Measurements from ENCODE around the gene ERC2. TPM values are rescaled to one million over a fixed set of nuclear protein-coding genes. Genes with fewer than 3 reads are reported as not detected.

ERC2 gene
- total and polyA plus RNA-seq, 12 donors, result 0.22 to 4.2 (median 1.7) TPM

GRCh38 chr3:56197259-56197965 lies 270.9 kb downstream of the ERC2 start:
- Histone ChIP-seq H3K4me1 (peaks cover 0 to 4% (median 0%) of the 10 kb centered on the region in 9 donors), H3K27me3 (no peaks in the 10 kb centered on the region), H3K27ac (peak overlapping the region in 1 of 10 donors; percentile 10), H3K36me3 (no peaks in the 10 kb centered on the region), H3K9me3 (no peaks in the 10 kb centered on the region), H3K4me3 (no peak overlapping the region)
- ATAC-seq, result peak in 4 of 8 donors; percentile 38 to 68 (median 51)
- intact Hi-C loops (cut with DNase I), result no loop called here
- no peak for DNase-seq
- no peak for TF ChIP-seq CTCF (IDR thresholded peaks at IDR 0.05)
- WGBS, 2 donors, result 65 to 70% methylated on average over 3 of the region's 3 CpGs

- intact Hi-C loops (cut with DNase I), result no loop called here
- Histone ChIP-seq H3K9me3 (no peaks in the 10 kb centered on the region), H3K4me3 (no peak overlapping the region), H3K36me3 (no peaks in the 10 kb centered on the region), H3K27ac (no peak overlapping the region), H3K27me3 (no peaks in the 10 kb centered on the region), H3K4me1 (peaks cover 0 to 4% (median 0%) of the 10 kb centered on the region in 9 donors)
- TF ChIP-seq CTCF (IDR thresholded peaks at IDR 0.05), result no peak
- ATAC-seq (peak in 2 of 8 donors; percentile 24 to 47), DNase-seq (no peak)
- 50 to 60% methylated on average over 3 of the region's 3 CpGs for WGBS, 2 donors
Measured at GRCh38 chr3:56196700-56197099, 271.6 kb downstream of the ERC2 start.

- 89 to 92% methylated on average over 3 of the region's 3 CpGs for WGBS, 2 donors
- DNase-seq (no peak), ATAC-seq (no peak)
- TF ChIP-seq CTCF (IDR thresholded peaks at IDR 0.05), result no peak
- H3K4me1 ChIP-seq, result peaks cover 0 to 4% (median 0%) of the 10 kb centered on the region in 9 donors
- no peak overlapping the region for H3K4me3 ChIP-seq
- H3K9me3 ChIP-seq, result no peaks in the 10 kb centered on the region
- H3K36me3 ChIP-seq, result no peaks in the 10 kb centered on the region
- H3K27ac ChIP-seq, result no peak overlapping the region
- H3K27me3 ChIP-seq, result no peaks in the 10 kb centered on the region
- intact Hi-C loops (cut with DNase I), result no loop called here
Measured at GRCh38 chr3:56193519-56193918, 274.7 kb downstream of the ERC2 start.

- no peak for TF ChIP-seq CTCF (IDR thresholded peaks at IDR 0.05)
- intact Hi-C loops (cut with DNase I), result no loop called here
Measured at GRCh38 chr3:56192001-56192400, 276.3 kb downstream of the ERC2 start.

More at GRCh38 chr3:56192001-56192400, 276.3 kb downstream of the ERC2 start:
- ATAC-seq (no peak), DNase-seq (no peak)
- peaks cover 0 to 3% (median 0%) of the 10 kb centered on the region in 9 donors for H3K4me1 ChIP-seq
- no peaks in the 10 kb centered on the region for H3K9me3 ChIP-seq
- H3K36me3 ChIP-seq, result no peaks in the 10 kb centered on the region
- no peak overlapping the region for H3K4me3 ChIP-seq
- H3K27me3 ChIP-seq, result no peaks in the 10 kb centered on the region
- no peak overlapping the region for H3K27ac ChIP-seq

All from heart right ventricle (tissue), 16 donors.